Adipocyte (in vitro differentiated cells): ENCODE data around the gene FAM20B.

ENCODE experiments used
- DNase-seq: peaks from one replicate; pipeline ENCODE4 v3.0.0-alpha.2; 2015; ENCODE audit warnings: low read depth
- H3K27me3 ChIP-seq: replicated peaks from 2 replicates; pipeline ENCODE4 v1.7.0; 2013; ENCODE audit warnings: mild to moderate bottlenecking, low read length, moderate library complexity; ENCODE audit not compliant: control insufficient read depth, insufficient read depth
- H3K36me3 ChIP-seq: 2 replicates; pipeline ENCODE4 v1.7.0; 2013; ENCODE audit warnings: low read length, mild to moderate bottlenecking, moderate library complexity; ENCODE audit not compliant: control insufficient read depth, insufficient read depth, severe bottlenecking
- H3K4me1 ChIP-seq: 2 replicates; pipeline ENCODE4 v1.7.0; 2013; ENCODE audit warnings: mild to moderate bottlenecking, low read length, moderate library complexity; ENCODE audit not compliant: control insufficient read depth, insufficient read depth
- H3K4me3 ChIP-seq: 2 replicates; pipeline ENCODE4 v1.7.0; 2013; ENCODE audit warnings: mild to moderate bottlenecking, low read length, moderate library complexity
- H3K9ac ChIP-seq: 2 replicates; pipeline ENCODE4 v1.7.0; 2013; ENCODE audit warnings: mild to moderate bottlenecking, low read length, moderate library complexity
- H3K9me3 ChIP-seq: 2 replicates; pipeline ENCODE4 v1.7.0; 2013; ENCODE audit warnings: mild to moderate bottlenecking, low read length, moderate library complexity; ENCODE audit not compliant: control insufficient read depth

The FAM20B gene

DNA sequence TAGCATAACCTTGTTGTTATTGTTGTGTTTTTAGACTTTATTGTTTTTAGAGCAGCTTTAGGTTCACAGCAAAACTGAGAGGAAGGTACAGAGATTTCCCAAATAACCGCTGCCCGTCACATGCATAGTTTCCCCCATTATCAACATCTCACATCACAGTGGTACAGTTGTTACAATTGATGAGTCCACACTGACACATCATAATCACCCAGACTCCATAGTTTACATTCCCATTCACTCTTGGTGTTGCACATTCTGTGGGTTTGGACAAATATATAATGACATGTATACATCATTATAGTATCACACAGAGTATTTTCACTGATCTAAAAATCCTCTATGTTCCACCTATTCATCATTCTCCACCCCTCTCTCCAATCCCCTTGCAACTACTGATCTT lies 30.2 kb downstream of the FAM20B start:
- H3K9me3 ChIP-seq = no peaks in the 10 kb centered on the region
- peaks cover 38% of the 10 kb centered on the region for H3K36me3 ChIP-seq
- no peak for DNase-seq
- H3K9ac ChIP-seq = no peak overlapping the region
- H3K4me3 ChIP-seq = no peak overlapping the region
- peaks cover 21% of the 10 kb centered on the region for H3K4me1 ChIP-seq
- no peaks in the 10 kb centered on the region for H3K27me3 ChIP-seq

- H3K9me3 ChIP-seq = no peaks in the 10 kb centered on the region
- DNase-seq = peak; percentile 45
- H3K9ac ChIP-seq = peak overlapping the region; percentile 77
- peaks cover 21% of the 10 kb centered on the region for H3K4me1 ChIP-seq
- H3K27me3 ChIP-seq = no peaks in the 10 kb centered on the region
- peaks cover 36% of the 10 kb centered on the region for H3K36me3 ChIP-seq
- peak overlapping the region; percentile 59 for H3K4me3 ChIP-seq
Observed at GRCh38 chr1:179058487-179059483, 33.1 kb downstream of the FAM20B start.

DNA sequence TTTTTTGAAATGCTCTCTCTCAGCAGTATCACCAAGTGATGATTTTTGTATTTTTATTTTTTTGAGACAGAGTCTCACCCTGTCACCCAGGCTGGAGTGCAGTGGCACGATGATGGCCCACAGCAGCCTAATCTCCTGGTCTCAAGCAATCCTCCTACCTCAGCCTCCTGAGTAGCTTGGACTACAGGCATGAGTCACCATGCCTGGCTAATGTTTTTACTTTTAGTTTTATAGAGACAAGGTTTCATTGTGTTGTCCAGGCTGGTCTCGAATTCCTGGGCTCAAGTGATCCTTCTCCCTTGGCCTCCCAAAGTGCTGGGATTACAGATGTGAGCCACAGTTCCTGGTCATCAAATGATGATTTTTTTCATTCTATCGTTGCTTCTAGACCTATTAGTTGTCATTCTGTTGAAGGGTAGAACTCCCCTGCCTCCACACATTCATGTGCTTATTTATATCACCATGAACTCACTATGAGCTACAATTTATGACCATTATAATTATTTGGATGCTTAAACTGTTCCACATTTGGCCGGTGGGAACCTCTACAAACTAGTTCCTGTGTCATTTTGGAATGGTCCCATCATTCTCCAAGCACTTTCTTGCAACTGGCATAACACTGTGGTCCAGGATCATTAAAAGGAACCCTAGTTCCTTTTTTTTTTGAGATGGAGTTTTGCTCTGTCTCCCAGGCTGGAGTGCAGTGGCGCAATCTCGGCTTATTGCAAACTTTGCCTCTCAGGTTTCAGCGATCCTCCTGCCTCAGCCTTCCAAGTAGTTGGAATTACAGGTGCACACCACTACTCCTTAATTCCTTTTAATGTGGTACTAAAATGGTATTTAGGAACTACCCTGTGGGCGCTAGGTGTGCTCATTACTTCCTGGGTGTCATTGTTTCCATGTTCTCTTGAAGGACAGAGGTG lies 35.9 kb downstream of the FAM20B start:
- no peaks in the 10 kb centered on the region for H3K27me3 ChIP-seq
- no peak overlapping the region for H3K9ac ChIP-seq
- peaks cover 21% of the 10 kb centered on the region for H3K4me1 ChIP-seq
- H3K9me3 ChIP-seq = no peaks in the 10 kb centered on the region
- no peak overlapping the region for H3K4me3 ChIP-seq
- no peak for DNase-seq
- H3K36me3 ChIP-seq = peaks cover 40% of the 10 kb centered on the region

DNA sequence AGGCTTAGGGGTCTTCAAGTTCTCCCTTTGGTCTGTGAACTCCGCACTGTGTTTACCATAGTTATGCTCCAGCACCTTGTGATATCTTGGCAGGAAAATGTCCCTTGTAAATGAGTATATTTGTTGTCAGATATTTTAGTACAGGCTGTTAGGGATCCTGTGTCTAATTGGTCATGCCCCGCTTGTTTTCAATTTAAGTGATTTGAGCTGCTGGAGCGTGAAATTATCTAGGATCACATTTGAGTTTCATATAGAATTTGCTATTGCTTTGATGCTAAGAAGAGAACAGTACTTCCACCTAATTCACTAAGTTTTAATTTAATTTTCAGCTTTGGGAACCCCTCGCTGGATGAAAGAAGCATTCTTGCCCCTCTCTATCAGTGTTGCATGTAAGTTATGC lies 40.8 kb downstream of the FAM20B start:
- H3K36me3 ChIP-seq = peaks cover 51% of the 10 kb centered on the region
- H3K9me3 ChIP-seq = no peaks in the 10 kb centered on the region
- no peak overlapping the region for H3K9ac ChIP-seq
- no peak overlapping the region for H3K4me3 ChIP-seq
- no peaks in the 10 kb centered on the region for H3K4me1 ChIP-seq
- DNase-seq = no peak
- no peaks in the 10 kb centered on the region for H3K27me3 ChIP-seq

DNA sequence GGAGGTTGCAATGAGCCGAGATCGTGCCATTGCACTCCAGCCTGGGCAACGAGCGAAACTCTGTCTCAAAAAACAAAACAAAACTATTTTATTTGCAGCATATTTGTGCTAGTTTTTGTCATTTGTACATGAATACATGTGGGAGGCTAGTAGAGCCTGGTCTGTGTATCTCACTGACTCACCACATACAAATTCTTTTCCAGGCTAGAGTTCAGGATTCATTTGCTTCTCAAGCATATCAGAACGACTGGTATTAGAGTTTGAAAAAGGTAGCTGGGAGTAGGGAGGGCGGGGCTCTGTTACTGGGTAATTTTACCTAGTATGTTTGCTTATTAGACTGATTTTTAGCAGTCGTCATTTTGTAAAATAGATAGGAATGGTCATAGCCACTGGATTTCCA lies 51.7 kb downstream of the FAM20B start:
- DNase-seq = peak; percentile 41
- Histone ChIP-seq H3K4me1 (peaks cover 37% of the 10 kb centered on the region), H3K27me3 (no peaks in the 10 kb centered on the region), H3K36me3 (peaks cover 19% of the 10 kb centered on the region), H3K4me3 (peak overlapping the region; percentile 58), H3K9me3 (no peaks in the 10 kb centered on the region), H3K9ac (peak overlapping the region; percentile 47)

- peak; percentile 91 for DNase-seq
- Histone ChIP-seq H3K27me3 (no peaks in the 10 kb centered on the region), H3K4me1 (peaks cover 43% of the 10 kb centered on the region), H3K36me3 (peaks cover 4% of the 10 kb centered on the region), H3K9me3 (no peaks in the 10 kb centered on the region), H3K9ac (no peak overlapping the region), H3K4me3 (no peak overlapping the region)
Observed at GRCh38 chr1:179079113-179079761, 53.5 kb downstream of the FAM20B start.

DNA sequence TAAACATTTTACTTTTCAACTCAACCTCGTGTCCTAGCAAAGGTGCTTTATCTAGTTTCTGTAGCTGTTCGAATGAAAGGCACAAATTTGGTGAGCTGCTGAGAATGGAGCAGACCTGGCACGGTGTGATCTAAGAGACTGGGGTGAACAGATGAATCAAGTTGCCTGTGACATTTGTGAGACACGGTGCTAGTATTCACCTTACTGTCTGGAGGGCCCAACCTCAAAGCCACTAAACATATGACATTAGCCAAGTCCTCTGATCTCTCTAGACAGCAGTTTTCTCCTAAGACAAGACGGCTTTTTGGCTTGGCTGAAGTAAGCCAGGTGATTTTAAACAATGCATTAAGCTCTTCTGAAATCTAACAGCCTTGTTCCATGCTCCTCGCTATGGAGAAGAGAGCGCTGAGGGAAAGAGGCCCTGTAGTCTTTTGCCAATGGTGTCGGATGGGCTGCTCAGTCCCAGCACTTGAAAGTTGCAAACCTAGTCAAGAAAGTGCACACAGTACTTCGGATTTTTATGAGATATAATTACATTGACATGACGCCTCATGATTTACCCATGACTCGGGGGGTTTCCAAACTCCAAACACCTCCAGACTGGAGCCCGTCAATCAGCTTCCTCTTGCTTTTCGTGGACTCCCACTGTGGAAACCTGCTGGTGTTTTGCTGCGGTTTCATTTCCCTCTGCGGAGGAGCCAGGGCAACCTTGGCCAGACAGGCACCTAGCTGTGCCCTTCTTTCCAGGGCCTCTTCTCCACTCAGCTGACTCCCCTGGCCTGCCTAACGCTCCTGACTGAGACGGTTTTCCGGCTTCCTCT lies 55.4 kb downstream of the FAM20B start:
- peak overlapping the region; percentile 91 for H3K4me3 ChIP-seq
- H3K9me3 ChIP-seq = no peaks in the 10 kb centered on the region
- peaks cover 42% of the 10 kb centered on the region for H3K4me1 ChIP-seq
- no peak for DNase-seq
- peak overlapping the region; percentile 96 for H3K9ac ChIP-seq
- H3K36me3 ChIP-seq = peaks cover 8% of the 10 kb centered on the region
- no peaks in the 10 kb centered on the region for H3K27me3 ChIP-seq

GRCh38 chr1:179081687-179082332 lies 56.1 kb downstream of the FAM20B start, which contains the start of gene TOR3A:
TOR3A (plus strand) TSS chr1:179082070; CDS start chr1:179082129, 59 bp downstream.
- peak; percentile 94 for DNase-seq
- Histone ChIP-seq H3K36me3 (peaks cover 9% of the 10 kb centered on the region), H3K4me1 (peaks cover 35% of the 10 kb centered on the region), H3K27me3 (no peaks in the 10 kb centered on the region), H3K9ac (peak within 1 kb of the TSS; percentile 96), H3K9me3 (no peaks in the 10 kb centered on the region), H3K4me3 (peak within 1 kb of the TSS; percentile 91)

DNA sequence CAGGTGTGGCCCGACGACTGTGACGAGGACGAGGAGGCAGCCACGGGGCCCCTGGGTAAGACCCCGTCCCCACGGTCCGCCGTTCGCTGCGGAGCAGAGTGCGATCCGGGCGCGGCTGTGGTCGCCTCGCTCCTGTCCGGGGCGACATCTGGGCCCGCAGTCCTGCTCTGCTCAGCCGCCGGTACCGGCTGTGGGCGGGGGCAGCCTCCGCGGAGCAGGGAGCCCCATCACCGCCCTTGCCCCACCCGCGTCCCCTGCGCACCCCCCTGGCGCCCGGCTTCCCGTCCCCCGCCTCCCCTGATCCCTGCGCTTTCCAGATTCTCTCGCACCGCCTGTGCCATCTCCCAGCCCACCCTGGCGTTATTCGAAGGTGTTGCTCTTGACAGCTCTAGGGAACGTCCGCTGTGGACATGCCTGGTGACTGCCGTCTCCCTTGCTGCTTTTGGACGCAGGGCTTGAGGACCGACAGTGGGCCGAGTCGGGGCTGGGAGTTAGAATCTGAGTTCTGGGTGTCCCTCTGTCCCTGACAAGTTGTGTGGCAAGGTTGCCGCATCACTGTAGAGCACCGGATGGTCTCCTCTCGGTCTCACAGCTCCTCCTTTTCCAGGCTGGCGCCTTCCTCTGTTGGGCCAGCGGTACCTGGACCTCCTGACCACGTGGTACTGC lies 56.8 kb downstream of the FAM20B start:
- DNase-seq = peak; percentile 61
- H3K4me1 ChIP-seq = peaks cover 29% of the 10 kb centered on the region
- H3K36me3 ChIP-seq = peaks cover 9% of the 10 kb centered on the region
- H3K27me3 ChIP-seq = no peaks in the 10 kb centered on the region
- H3K9me3 ChIP-seq = no peaks in the 10 kb centered on the region
- peak overlapping the region; percentile 91 for H3K4me3 ChIP-seq
- H3K9ac ChIP-seq = peak overlapping the region; percentile 96
